ENCODE data around the gene DISC1.

GRCh38 chr1:231829332-231829731 is 202.7 kb downstream of the DISC1 start:
- TF ChIP-seq ARNTL (CRISPR knock-in tag; IDR thresholded peaks at IDR 0.05; ENCODE audit: borderline replicate concordance, low read depth): no peak
- no peak for TF ChIP-seq ZFP3 (CRISPR knock-in tag; IDR thresholded peaks at IDR 0.05)
- TF ChIP-seq PATZ1 (CRISPR knock-in tag; IDR thresholded peaks at IDR 0.05; ENCODE audit: borderline replicate concordance): no peak
- no peak for TF ChIP-seq CREB5 (CRISPR knock-in tag; IDR thresholded peaks at IDR 0.05; ENCODE audit: low read depth)
- TF ChIP-seq ZC3H10 (CRISPR knock-in tag; IDR thresholded peaks at IDR 0.05): no peak
- TF ChIP-seq, protein P1, sequence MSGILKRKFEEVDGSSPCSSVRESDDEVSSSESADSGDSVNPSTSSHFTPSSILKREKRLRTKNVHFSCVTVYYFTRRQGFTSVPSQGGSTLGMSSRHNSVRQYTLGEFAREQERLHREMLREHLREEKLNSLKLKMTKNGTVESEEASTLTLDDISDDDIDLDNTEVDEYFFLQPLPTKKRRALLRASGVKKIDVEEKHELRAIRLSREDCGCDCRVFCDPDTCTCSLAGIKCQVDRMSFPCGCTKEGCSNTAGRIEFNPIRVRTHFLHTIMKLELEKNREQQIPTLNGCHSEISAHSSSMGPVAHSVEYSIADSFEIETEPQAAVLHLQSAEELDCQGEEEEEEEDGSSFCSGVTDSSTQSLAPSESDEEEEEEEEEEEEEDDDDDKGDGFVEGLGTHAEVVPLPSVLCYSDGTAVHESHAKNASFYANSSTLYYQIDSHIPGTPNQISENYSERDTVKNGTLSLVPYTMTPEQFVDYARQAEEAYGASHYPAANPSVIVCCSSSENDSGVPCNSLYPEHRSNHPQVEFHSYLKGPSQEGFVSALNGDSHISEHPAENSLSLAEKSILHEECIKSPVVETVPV (CRISPR knock-in tag; IDR thresholded peaks at IDR 0.05): no peak
- no peak for TF ChIP-seq OSR1 (CRISPR knock-in tag; IDR thresholded peaks at IDR 0.05)
- no peak for TF ChIP-seq ESRRG (CRISPR knock-in tag; IDR thresholded peaks at IDR 0.05)
- no peak for TF ChIP-seq ZFP30 (CRISPR knock-in tag; IDR thresholded peaks at IDR 0.05)
